Vagina (tissue), 2 donors: ENCODE data around the gene NAPB.

Experiments used
- POLR2A ChIP-seq, 2 donors: fragments of 450-650 bp; IDR thresholded peaks; one replicate each; pipeline ENCODE4 v1.6.1; 2017; ENCODE audit warnings: antibody characterized with exemption in 2 of 2, mild to moderate bottlenecking in 2 of 2, moderate library complexity in 2 of 2
- TF ChIP-seq, protein P1 (sequence below), 3 experiments: fragments of 450-650 bp in 2 of 3; fragments of 200-600 bp in 1 of 3; sonication (generic) in 1 of 3; IDR thresholded peaks; one replicate each; pipeline ENCODE4 v1.5.1; 2017 to 2019; ENCODE audit warnings: antibody characterized with exemption in 3 of 3, mild to moderate bottlenecking in 2 of 3, moderate library complexity in 2 of 3

DNA sequence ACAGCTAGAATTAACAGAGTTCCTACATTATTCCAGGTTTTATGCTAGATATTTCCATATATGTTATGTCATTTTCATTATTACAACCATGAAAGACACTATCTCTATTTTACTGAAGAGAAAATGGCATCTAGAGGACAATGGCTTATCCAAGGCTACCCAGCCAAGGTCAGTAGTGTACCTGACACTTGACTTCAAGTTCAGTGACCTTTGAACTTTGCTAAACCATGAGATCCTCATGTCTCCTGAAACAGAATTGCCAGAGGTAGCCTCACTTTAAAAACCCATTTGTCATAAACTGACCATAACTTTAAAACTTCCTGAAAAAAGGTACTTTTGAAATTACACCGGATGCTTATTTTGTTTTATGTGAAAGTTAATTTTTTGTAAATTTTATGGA, 14.4 kb downstream of the NAPB start:
- TF ChIP-seq, protein P1, sequence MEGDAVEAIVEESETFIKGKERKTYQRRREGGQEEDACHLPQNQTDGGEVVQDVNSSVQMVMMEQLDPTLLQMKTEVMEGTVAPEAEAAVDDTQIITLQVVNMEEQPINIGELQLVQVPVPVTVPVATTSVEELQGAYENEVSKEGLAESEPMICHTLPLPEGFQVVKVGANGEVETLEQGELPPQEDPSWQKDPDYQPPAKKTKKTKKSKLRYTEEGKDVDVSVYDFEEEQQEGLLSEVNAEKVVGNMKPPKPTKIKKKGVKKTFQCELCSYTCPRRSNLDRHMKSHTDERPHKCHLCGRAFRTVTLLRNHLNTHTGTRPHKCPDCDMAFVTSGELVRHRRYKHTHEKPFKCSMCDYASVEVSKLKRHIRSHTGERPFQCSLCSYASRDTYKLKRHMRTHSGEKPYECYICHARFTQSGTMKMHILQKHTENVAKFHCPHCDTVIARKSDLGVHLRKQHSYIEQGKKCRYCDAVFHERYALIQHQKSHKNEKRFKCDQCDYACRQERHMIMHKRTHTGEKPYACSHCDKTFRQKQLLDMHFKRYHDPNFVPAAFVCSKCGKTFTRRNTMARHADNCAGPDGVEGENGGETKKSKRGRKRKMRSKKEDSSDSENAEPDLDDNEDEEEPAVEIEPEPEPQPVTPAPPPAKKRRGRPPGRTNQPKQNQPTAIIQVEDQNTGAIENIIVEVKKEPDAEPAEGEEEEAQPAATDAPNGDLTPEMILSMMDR (IDR thresholded peaks at IDR 0.05) = no peak
- no peak for TF ChIP-seq POLR2A (IDR thresholded peaks at IDR 0.05)
